Hepatocyte (in vitro differentiated cells): Measurements from ENCODE around the gene EXOC2. TPM values are rescaled to one million over a fixed set of nuclear protein-coding genes. Genes with fewer than 3 reads are reported as not detected.

Experiments
- DNase-seq: peaks from one replicate; pipeline ENCODE4 v3.0.0-alpha.2; 2016; ENCODE audit warnings: low spot score
- H2AFZ ChIP-seq: fragments of 200-600 bp; sonication (generic); 2 replicates; pipeline ENCODE4 v1.6.0; 2016; ENCODE audit warnings: antibody characterized with exemption, mild to moderate bottlenecking
- H3K27ac ChIP-seq: fragments of 200-600 bp; sonication (generic); 2 replicates; pipeline ENCODE4 v1.5.1; 2016; ENCODE audit warnings: mild to moderate bottlenecking
- H3K27me3 ChIP-seq: fragments of 200-600 bp; sonication (generic); 2 replicates; pipeline ENCODE4 v1.6.1; 2016
- H3K36me3 ChIP-seq: fragments of 200-600 bp; sonication (generic); replicated peaks from 2 replicates; pipeline ENCODE4 v1.5.1; 2016; ENCODE audit warnings: low read depth; ENCODE audit not compliant: insufficient read depth
- H3K4me1 ChIP-seq: fragments of 200-600 bp; sonication (generic); 2 replicates; pipeline ENCODE4 v1.5.1; 2016; ENCODE audit warnings: mild to moderate bottlenecking, moderate library complexity; ENCODE audit not compliant: insufficient read depth
- H3K4me2 ChIP-seq: fragments of 200-600 bp; sonication (generic); 2 replicates; pipeline ENCODE4 v1.6.0; 2016
- H3K4me3 ChIP-seq: fragments of 200-600 bp; sonication (generic); 2 replicates; pipeline ENCODE4 v1.5.1; 2016; ENCODE audit warnings: mild to moderate bottlenecking
- H3K79me2 ChIP-seq: fragments of 200-600 bp; sonication (generic); 2 replicates; pipeline ENCODE4 v1.6.0; 2017; ENCODE audit warnings: mild to moderate bottlenecking
- H3K9me2 ChIP-seq: fragments of 200-600 bp; sonication (generic); replicated peaks from 2 replicates; pipeline ENCODE4 v1.6.0; 2017; ENCODE audit warnings: mild to moderate bottlenecking; ENCODE audit not compliant: insufficient read depth
- H3K9me3 ChIP-seq: fragments of 200-600 bp; sonication (generic); 2 replicates; pipeline ENCODE4 v1.5.1; 2016; ENCODE audit warnings: low read depth, mild to moderate bottlenecking
- H4K20me1 ChIP-seq: fragments of 200-600 bp; sonication (generic); 2 replicates; pipeline ENCODE4 v1.6.0; 2016; ENCODE audit warnings: mild to moderate bottlenecking; ENCODE audit not compliant: insufficient read depth, poor library complexity, severe bottlenecking
- CTCF ChIP-seq: fragments of 200-600 bp; sonication (generic); IDR thresholded peaks from 2 replicates; pipeline ENCODE4 v1.5.1; 2016; ENCODE audit warnings: antibody characterized with exemption, mild to moderate bottlenecking; ENCODE audit not compliant: poor library complexity
- EZH2 ChIP-seq: fragments of 200-600 bp; sonication (generic); IDR thresholded peaks from 2 replicates; pipeline ENCODE4 v1.6.1; 2016; ENCODE audit warnings: antibody characterized with exemption, mild to moderate bottlenecking, borderline replicate concordance
- EZH2phosphoT487 ChIP-seq: fragments of 200-600 bp; sonication (generic); IDR thresholded peaks from one replicate; pipeline ENCODE4 v1.6.1; 2018; ENCODE audit warnings: antibody characterized with exemption, mild to moderate bottlenecking, low read depth, moderate library complexity; ENCODE audit not compliant: unreplicated experiment, severe bottlenecking
- WGBS: methylation state at CpG from one replicate; pipeline ENCODE4 v1.1.6; 2016; ENCODE audit warnings: low lambda C conversion rate; ENCODE audit errors: missing lambda C conversion rate; 5-methylcytosine and 5-hydroxymethylcytosine counted together
- polyA plus RNA-seq: library from polyadenylated mRNA; unstranded; fragments of >200 nt; fragmentation: Nextera tagmentation; extraction: Ambion mirVana; gene quantifications from 2 replicates; pipeline ENCODE4 v1.2.1, GENCODE V29; 2016
- total RNA-seq: library from RNA; depleted of rRNA; stranded (reverse); fragments of >200 nt; gene quantifications from 2 replicates; pipeline ENCODE4 v1.2.3, GENCODE V29; 2014

EXOC2 gene
- total and polyA plus RNA-seq, 2 experiments from 2014 or later: 15.4 to 27.0 TPM

GRCh38 chr6:473356-473755, 219.6 kb downstream of the EXOC2 start:
- H3K9me3 ChIP-seq: no peaks in the 10 kb centered on the region
- no peak overlapping the region for H3K4me3 ChIP-seq
- peaks cover 8% of the 10 kb centered on the region for H3K27me3 ChIP-seq
- no peaks in the 10 kb centered on the region for H3K9me2 ChIP-seq
- H3K36me3 ChIP-seq: no peaks in the 10 kb centered on the region
- 81% methylated on average over 3 of the region's 3 CpGs for WGBS
- no peak for TF ChIP-seq CTCF
- no peak for TF ChIP-seq EZH2phosphoT487
- TF ChIP-seq EZH2: no peak
- no peaks in the 10 kb centered on the region for H3K79me2 ChIP-seq
- H4K20me1 ChIP-seq: no peaks in the 10 kb centered on the region
- H2AFZ ChIP-seq: no peak overlapping the region
- H3K27ac ChIP-seq: no peak overlapping the region
- DNase-seq: no peak
- no peak overlapping the region for H3K4me2 ChIP-seq
- no peaks in the 10 kb centered on the region for H3K4me1 ChIP-seq

- Histone ChIP-seq H3K4me3 (no peak overlapping the region), H2AFZ (no peak overlapping the region), H3K36me3 (no peaks in the 10 kb centered on the region), H3K79me2 (no peaks in the 10 kb centered on the region), H3K9me3 (no peaks in the 10 kb centered on the region), H4K20me1 (no peaks in the 10 kb centered on the region), H3K4me1 (no peaks in the 10 kb centered on the region), H3K27ac (no peak overlapping the region), H3K4me2 (no peak overlapping the region), H3K9me2 (no peaks in the 10 kb centered on the region), H3K27me3 (peaks cover 8% of the 10 kb centered on the region)
- TF ChIP-seq EZH2 (no peak), CTCF (no peak), EZH2phosphoT487 (no peak)
- no peak for DNase-seq
- WGBS: 91% methylated on average over 16 of the region's 16 CpGs
These were observed 222.0 kb downstream of the EXOC2 start for GRCh38 chr6:470901-471448.

GRCh38 chr6:470051-470900, 222.7 kb downstream of the EXOC2 start:
- no peaks in the 10 kb centered on the region for H3K9me2 ChIP-seq
- no peak for TF ChIP-seq EZH2
- no peak for TF ChIP-seq CTCF
- no peak for TF ChIP-seq EZH2phosphoT487
- WGBS: 85% methylated on average over 25 of the region's 25 CpGs
- no peaks in the 10 kb centered on the region for H3K9me3 ChIP-seq
- H3K79me2 ChIP-seq: no peaks in the 10 kb centered on the region
- H3K36me3 ChIP-seq: no peaks in the 10 kb centered on the region
- H3K4me2 ChIP-seq: no peak overlapping the region
- no peak overlapping the region for H2AFZ ChIP-seq
- DNase-seq: no peak
- H4K20me1 ChIP-seq: no peaks in the 10 kb centered on the region
- peaks cover 8% of the 10 kb centered on the region for H3K27me3 ChIP-seq
- H3K4me3 ChIP-seq: no peak overlapping the region
- H3K27ac ChIP-seq: no peak overlapping the region
- no peaks in the 10 kb centered on the region for H3K4me1 ChIP-seq
